Trophoblast cell (in vitro differentiated cells and primary cell): Measurements from ENCODE around the gene DLX2.
A peak's percentile ranks its signal among the peaks of the same experiment; 100 is the strongest.

Experiments used
- DNase-seq, 2 donors: peaks; one replicate each; pipeline ENCODE4 v3.0.0-alpha.2; 2016
- H2AFZ ChIP-seq: 2 replicates; pipeline ENCODE4 v1.6.1; 2013; ENCODE audit warnings: low read length, moderate library complexity, mild to moderate bottlenecking; ENCODE audit not compliant: insufficient read depth, poor library complexity
- H2AK5ac ChIP-seq: 2 replicates; pipeline ENCODE4 v1.6.1; 2013; ENCODE audit warnings: mild to moderate bottlenecking, low read length
- H2BK120ac ChIP-seq: 2 replicates; pipeline ENCODE4 v1.6.1; 2013; ENCODE audit warnings: low read length, mild to moderate bottlenecking, moderate library complexity; ENCODE audit not compliant: insufficient read depth, poor library complexity
- H2BK12ac ChIP-seq: 2 replicates; pipeline ENCODE4 v1.6.1; 2013; ENCODE audit warnings: mild to moderate bottlenecking, low read length, moderate library complexity
- H2BK5ac ChIP-seq: 2 replicates; pipeline ENCODE4 v1.6.1; 2013; ENCODE audit warnings: low read length, low read depth, moderate library complexity, mild to moderate bottlenecking; ENCODE audit not compliant: poor library complexity
- H3K14ac ChIP-seq: 2 replicates; pipeline ENCODE4 v1.6.1; 2013; ENCODE audit warnings: mild to moderate bottlenecking, low read length
- H3K18ac ChIP-seq: 2 replicates; pipeline ENCODE4 v1.6.1; 2013; ENCODE audit warnings: mild to moderate bottlenecking, low read length
- H3K23ac ChIP-seq: 2 replicates; pipeline ENCODE4 v1.6.1; 2013; ENCODE audit warnings: low read length
- H3K27ac ChIP-seq: 2 replicates; pipeline ENCODE4 v1.5.1; 2013; ENCODE audit warnings: low read depth, mild to moderate bottlenecking, inconsistent platforms, low read length, moderate library complexity
- H3K27me3 ChIP-seq: 2 replicates; pipeline ENCODE4 v1.6.1; 2013; ENCODE audit warnings: inconsistent platforms, mild to moderate bottlenecking, low read length, moderate library complexity; ENCODE audit not compliant: insufficient read depth
- H3K36me3 ChIP-seq, 2 experiments: 1 replicate in 1 of 2; 2 replicates in 1 of 2; pipeline ENCODE4 v1.6.1; 2013; ENCODE audit warnings: low read length in 2 of 2, mild to moderate bottlenecking in 2 of 2, moderate library complexity in 1 of 2; ENCODE audit not compliant: insufficient read depth in 2 of 2, control insufficient read depth in 1 of 2
- H3K4ac ChIP-seq: 2 replicates; pipeline ENCODE4 v1.6.1; 2013; ENCODE audit warnings: low read depth, mild to moderate bottlenecking, low read length, moderate library complexity
- H3K4me1 ChIP-seq, 2 experiments: 1 replicate in 1 of 2; 2 replicates in 1 of 2; pipeline ENCODE4 v1.6.1; 2013; ENCODE audit warnings: low read length in 2 of 2, mild to moderate bottlenecking in 2 of 2, moderate library complexity in 1 of 2; ENCODE audit not compliant: insufficient read depth in 2 of 2, control insufficient read depth in 1 of 2
- H3K4me2 ChIP-seq: 2 replicates; pipeline ENCODE4 v1.6.1; 2013; ENCODE audit warnings: inconsistent platforms, mild to moderate bottlenecking, low read length, moderate library complexity
- H3K4me3 ChIP-seq: 2 replicates; pipeline ENCODE4 v1.5.1; 2013; ENCODE audit warnings: mild to moderate bottlenecking, low read depth, low read length, inconsistent platforms
- H3K79me1 ChIP-seq: one replicate; pipeline ENCODE4 v1.6.1; 2013; ENCODE audit warnings: low read length
- H3K79me2 ChIP-seq: 2 replicates; pipeline ENCODE4 v1.6.1; 2013; ENCODE audit warnings: low read length, mild to moderate bottlenecking; ENCODE audit not compliant: control insufficient read depth, insufficient read depth, poor library complexity
- H3K9ac ChIP-seq: 2 replicates; pipeline ENCODE4 v1.6.1; 2013; ENCODE audit warnings: mild to moderate bottlenecking, low read length
- H3K9me3 ChIP-seq: 2 replicates; pipeline ENCODE4 v1.6.1; 2013; ENCODE audit warnings: low read depth, mild to moderate bottlenecking, control low read depth, inconsistent platforms, low read length; ENCODE audit not compliant: insufficient read depth
- H4K12ac ChIP-seq: 2 replicates; pipeline ENCODE4 v1.6.1; 2013; ENCODE audit warnings: low read depth, mild to moderate bottlenecking, low read length, moderate library complexity
- H4K8ac ChIP-seq: 2 replicates; pipeline ENCODE4 v1.6.1; 2013; ENCODE audit warnings: low read depth, mild to moderate bottlenecking, low read length, moderate library complexity
- H4K91ac ChIP-seq: one replicate; pipeline ENCODE4 v1.6.1; 2013; ENCODE audit warnings: low read depth, mild to moderate bottlenecking, low read length, moderate library complexity
- WGBS: extraction: QIAGEN DNeasy Blood & Tissue Kit; methylation state at CpG from one replicate; pipeline ENCODE4 v1.1.7; 2013; ENCODE audit warnings: missing lambda C conversion rate; ENCODE audit not compliant: insufficient read length, insufficient coverage; ENCODE audit errors: extremely low coverage; 5-methylcytosine and 5-hydroxymethylcytosine counted together

The DLX2 gene

DNA sequence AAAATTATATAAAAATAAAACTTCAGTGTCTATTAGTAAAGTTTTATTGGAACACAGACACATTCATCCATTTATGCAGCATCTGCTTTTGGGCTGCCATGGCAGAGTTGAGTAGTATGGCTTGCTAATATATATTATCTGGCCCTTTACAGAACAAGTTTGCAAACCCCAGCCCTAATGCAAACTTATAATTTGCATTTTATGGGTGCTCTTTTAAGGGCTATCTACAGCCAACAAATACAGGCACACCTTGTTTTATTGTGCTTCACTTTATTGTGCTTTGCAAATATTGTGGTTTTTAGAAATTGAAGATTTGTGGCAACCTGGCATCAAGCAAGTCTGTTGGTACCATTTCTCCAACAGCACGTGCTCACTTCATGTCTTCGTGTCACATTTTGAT, 35.2 kb upstream of the DLX2 start:
- Histone ChIP-seq H3K4me2 (no peak overlapping the region), H3K4me3 (no peak overlapping the region), H3K27ac (no peak overlapping the region), H3K9ac (no peak overlapping the region), H3K4ac (no peak overlapping the region), H3K27me3 (no peaks in the 10 kb centered on the region), H3K14ac (no peak overlapping the region), H3K79me2 (no peaks in the 10 kb centered on the region), H3K18ac (no peak overlapping the region), H2AK5ac (no peak overlapping the region), H2BK12ac (no peak overlapping the region), H4K91ac (no peak overlapping the region), H3K79me1 (no peaks in the 10 kb centered on the region), H3K9me3 (no peaks in the 10 kb centered on the region), H3K4me1 (no peaks in the 10 kb centered on the region), H2BK5ac (no peak overlapping the region), H2BK120ac (no peak overlapping the region), H3K36me3 (no peaks in the 10 kb centered on the region), H2AFZ (no peak overlapping the region), H3K23ac (no peak overlapping the region), H4K12ac (no peak overlapping the region), H4K8ac (no peak overlapping the region)
- no CpG with 5 or more reads among the region's 2 CpGs for WGBS
- no peak for DNase-seq

GRCh38 chr2:172137109-172137508, 34.4 kb upstream of the DLX2 start:
- no peak overlapping the region for H3K27ac ChIP-seq
- H3K9me3 ChIP-seq = no peaks in the 10 kb centered on the region
- no peak overlapping the region for H3K4ac ChIP-seq
- H2BK5ac ChIP-seq = no peak overlapping the region
- H3K23ac ChIP-seq = no peak overlapping the region
- H2AFZ ChIP-seq = no peak overlapping the region
- no peak overlapping the region for H4K8ac ChIP-seq
- no peak overlapping the region for H3K18ac ChIP-seq
- no peak overlapping the region for H2BK12ac ChIP-seq
- no peak overlapping the region for H3K4me3 ChIP-seq
- H3K79me1 ChIP-seq = no peaks in the 10 kb centered on the region
- no peak overlapping the region for H4K91ac ChIP-seq
- no peak overlapping the region for H3K9ac ChIP-seq
- H2AK5ac ChIP-seq = no peak overlapping the region
- no peaks in the 10 kb centered on the region for H3K79me2 ChIP-seq
- peak in 1 of 2 donors; percentile 13 for DNase-seq
- no peak overlapping the region for H2BK120ac ChIP-seq
- no CpG with 5 or more reads among the region's 2 CpGs for WGBS
- no peaks in the 10 kb centered on the region for H3K36me3 ChIP-seq
- no peak overlapping the region for H4K12ac ChIP-seq
- H3K4me1 ChIP-seq = no peaks in the 10 kb centered on the region
- H3K14ac ChIP-seq = no peak overlapping the region
- H3K4me2 ChIP-seq = no peak overlapping the region
- H3K27me3 ChIP-seq = no peaks in the 10 kb centered on the region

GRCh38 chr2:172135446-172135845, 32.7 kb upstream of the DLX2 start:
- Histone ChIP-seq H3K9ac (no peak overlapping the region), H3K36me3 (no peaks in the 10 kb centered on the region), H3K18ac (no peak overlapping the region), H3K4me1 (no peaks in the 10 kb centered on the region), H3K9me3 (no peaks in the 10 kb centered on the region), H2AFZ (no peak overlapping the region), H3K79me1 (no peaks in the 10 kb centered on the region), H4K8ac (no peak overlapping the region), H2BK12ac (no peak overlapping the region), H3K27me3 (no peaks in the 10 kb centered on the region), H2AK5ac (no peak overlapping the region), H3K4ac (no peak overlapping the region), H4K12ac (no peak overlapping the region), H3K79me2 (no peaks in the 10 kb centered on the region), H3K4me3 (no peak overlapping the region), H3K27ac (no peak overlapping the region), H3K23ac (no peak overlapping the region), H2BK120ac (no peak overlapping the region), H3K4me2 (no peak overlapping the region), H4K91ac (no peak overlapping the region), H2BK5ac (no peak overlapping the region), H3K14ac (no peak overlapping the region)
- WGBS = no CpG with 5 or more reads among the region's 4 CpGs
- no peak for DNase-seq

DNA sequence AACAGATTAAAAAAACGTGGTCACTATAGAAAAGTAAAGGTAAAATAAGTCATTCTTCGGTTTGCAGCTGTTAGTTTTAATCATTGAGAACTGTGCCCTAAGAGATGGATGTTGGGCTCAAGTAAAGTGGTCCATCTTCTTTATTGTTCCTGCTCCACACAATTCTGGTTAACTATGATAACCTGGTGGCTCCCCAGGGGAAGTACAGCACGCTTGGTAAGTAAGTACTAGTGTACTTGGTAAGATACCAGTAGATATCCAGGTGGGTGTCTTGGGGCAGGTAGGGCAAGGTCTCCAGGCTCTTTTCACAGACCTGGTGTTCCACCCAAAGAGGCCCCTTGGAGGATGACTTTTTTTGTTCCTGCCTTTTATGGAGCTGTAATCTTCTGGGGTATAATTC, 31.6 kb upstream of the DLX2 start:
- no CpG with 5 or more reads among the region's 3 CpGs for WGBS
- H3K14ac ChIP-seq = no peak overlapping the region
- no peak overlapping the region for H2AK5ac ChIP-seq
- H4K8ac ChIP-seq = no peak overlapping the region
- no peak overlapping the region for H3K18ac ChIP-seq
- H3K9ac ChIP-seq = no peak overlapping the region
- H3K36me3 ChIP-seq = no peaks in the 10 kb centered on the region
- H3K9me3 ChIP-seq = no peaks in the 10 kb centered on the region
- H3K4ac ChIP-seq = no peak overlapping the region
- H2BK120ac ChIP-seq = no peak overlapping the region
- no peaks in the 10 kb centered on the region for H3K79me2 ChIP-seq
- H2BK5ac ChIP-seq = no peak overlapping the region
- H3K4me3 ChIP-seq = no peak overlapping the region
- H4K91ac ChIP-seq = no peak overlapping the region
- H2AFZ ChIP-seq = no peak overlapping the region
- no peaks in the 10 kb centered on the region for H3K27me3 ChIP-seq
- no peak for DNase-seq
- H3K27ac ChIP-seq = no peak overlapping the region
- H3K23ac ChIP-seq = no peak overlapping the region
- H3K4me1 ChIP-seq = no peaks in the 10 kb centered on the region
- H3K79me1 ChIP-seq = no peaks in the 10 kb centered on the region
- H3K4me2 ChIP-seq = no peak overlapping the region
- H2BK12ac ChIP-seq = no peak overlapping the region
- no peak overlapping the region for H4K12ac ChIP-seq
